ENCODE results near the gene IBA57.

GRCh38 chr1:228165372-228166169 is at the start of gene IBA57:
- TF ChIP-seq CTCF (IDR thresholded peaks at IDR 0.05) (peak; percentile 71 to 98 (median 78)), POLR2A (IDR thresholded peaks at IDR 0.05) (peak; percentile 17), POLR2AphosphoS5 (IDR thresholded peaks at IDR 0.05) (peak; percentile 52 to 90 (median 80))
